H1 (cell line): ENCODE results near the gene AREG. TPM values are rescaled to one million over a fixed set of nuclear protein-coding genes. Genes with fewer than 3 reads are reported as not detected.

Source experiments
- CTCF ChIA-PET: fragments of 300-600 bp; sonication (Branson Sonifier 250); formaldehyde crosslinking; loops from one replicate; lab custom pipeline; 2021; ENCODE audit not compliant: partially characterized antibody; lab: Charles Lee
- POLR2A ChIA-PET: fragments of 300-600 bp; sonication (Branson Sonifier 250); formaldehyde crosslinking; loops from one replicate; lab custom pipeline; 2021; ENCODE audit warnings: inconsistent platforms; ENCODE audit not compliant: partially characterized antibody; lab: Charles Lee
- DNase-seq, 2 experiments: peaks; one replicate each; pipeline versions ENCODE4 v3.0.0 to v3.0.0-alpha.2; 2010 to 2022; ENCODE audit warnings: low spot score in 2 of 2, low read depth in 1 of 2, mixed read lengths in 1 of 2
- FAIRE-seq: peaks from 2 replicates; lab custom pipeline; 2011; peaks lifted over from hg19 to GRCh38; lab: Jason Lieb, UNC
- H2AFZ ChIP-seq: 2 replicates; pipeline ENCODE4 v1.8.1; 2012; ENCODE audit warnings: low read length, inconsistent platforms
- H2AK5ac ChIP-seq: 2 replicates; pipeline ENCODE4 v1.6.1; 2013; ENCODE audit warnings: low read depth, low read length
- H2BK120ac ChIP-seq: replicated peaks from 2 replicates; pipeline ENCODE3; 2013; ENCODE audit warnings: low read depth, low read length, inconsistent platforms
- H2BK12ac ChIP-seq: 2 replicates; pipeline ENCODE4 v1.6.1; 2013; ENCODE audit warnings: low read depth, low read length
- H2BK15ac ChIP-seq: 2 replicates; pipeline ENCODE4 v1.6.1; 2013; ENCODE audit warnings: low read length
- H2BK20ac ChIP-seq: 2 replicates; pipeline ENCODE4 v1.6.1; 2013; ENCODE audit warnings: low read length
- H2BK5ac ChIP-seq: 2 replicates; pipeline ENCODE4 v1.6.1; 2013; ENCODE audit warnings: low read depth, low read length
- H3K14ac ChIP-seq: 2 replicates; pipeline ENCODE4 v1.6.1; 2013; ENCODE audit warnings: inconsistent platforms; ENCODE audit not compliant: insufficient read length
- H3K18ac ChIP-seq: 2 replicates; pipeline ENCODE4 v1.6.1; 2013; ENCODE audit warnings: low read length; ENCODE audit errors: extremely low read depth
- H3K23ac ChIP-seq: 2 replicates; pipeline ENCODE4 v1.6.1; 2013; ENCODE audit warnings: inconsistent platforms; ENCODE audit not compliant: insufficient read length
- H3K23me2 ChIP-seq: 2 replicates; pipeline ENCODE4 v1.6.1; 2013; ENCODE audit warnings: low read depth, low read length
- H3K27ac ChIP-seq: 2 replicates; pipeline ENCODE4 v1.6.1; 2011; ENCODE audit warnings: low read depth, low read length, inconsistent platforms
- H3K27me3 ChIP-seq, 4 experiments: replicated peaks in 1 of 4; 1 replicate in 1 of 4; 2 replicates in 3 of 4; pipeline versions ENCODE4 v1.6.1 to v1.8.1; 2011 to 2013; ENCODE audit warnings: low read length in 3 of 4, mild to moderate bottlenecking in 3 of 4, inconsistent platforms in 2 of 4, mixed read lengths in 2 of 4, moderate library complexity in 1 of 4; ENCODE audit not compliant: control insufficient read depth in 3 of 4, insufficient read depth in 3 of 4; ENCODE audit errors: extremely low read depth in 1 of 4
- H3K36me3 ChIP-seq, 4 experiments: 2 replicates each; pipeline versions ENCODE4 v1.6.1 to v1.8.1; 2011 to 2013; ENCODE audit warnings: mild to moderate bottlenecking in 4 of 4, low read length in 3 of 4, moderate library complexity in 2 of 4, control low read depth in 1 of 4, inconsistent platforms in 1 of 4; ENCODE audit not compliant: insufficient read depth in 4 of 4, control insufficient read depth in 2 of 4
- H3K4ac ChIP-seq: replicated peaks from 2 replicates; pipeline ENCODE3; 2013; ENCODE audit warnings: low read length, low read depth, mixed read lengths, inconsistent platforms; ENCODE audit not compliant: insufficient read length
- H3K4me1 ChIP-seq, 4 experiments: replicated peaks in 1 of 4; 1 replicate in 1 of 4; 2 replicates in 3 of 4; pipeline versions ENCODE4 v1.6.1 to v1.8.1; 2011 to 2013; ENCODE audit warnings: low read length in 3 of 4, inconsistent platforms in 2 of 4, mixed read lengths in 1 of 4; ENCODE audit not compliant: insufficient read depth in 4 of 4, control insufficient read depth in 3 of 4
- H3K4me2 ChIP-seq, 2 experiments: 2 replicates each; pipeline versions ENCODE4 v1.6.1 to v1.8.1; 2011 to 2013; ENCODE audit warnings: low read depth in 2 of 2, low read length in 2 of 2, control low read depth in 1 of 2, inconsistent platforms in 1 of 2, mild to moderate bottlenecking in 1 of 2; ENCODE audit not compliant: insufficient read depth in 1 of 2
- H3K4me3 ChIP-seq, 4 experiments: fragments of 200-600, 300-600 bp in 1 of 4; sonication (generic), shearing (Covaris generic), sonication (Bioruptor Twin) in 1 of 4; 2 replicates each; pipeline versions ENCODE4 v1.5.1 to v1.8.1; 2011 to 2016; ENCODE audit warnings: low read length in 4 of 4, low read depth in 3 of 4, control low read depth in 2 of 4, inconsistent platforms in 2 of 4, mild to moderate bottlenecking in 2 of 4, mixed read lengths in 1 of 4, moderate library complexity in 1 of 4; ENCODE audit not compliant: insufficient read depth in 2 of 4; ENCODE audit errors: extremely low read depth in 1 of 4
- H3K56ac ChIP-seq: replicated peaks from 2 replicates; pipeline ENCODE3; 2013; ENCODE audit warnings: low read depth, mild to moderate bottlenecking, mixed read lengths, low read length, inconsistent platforms; ENCODE audit not compliant: insufficient read length
- H3K79me1 ChIP-seq: 2 replicates; pipeline ENCODE4 v1.6.1; 2013; ENCODE audit warnings: low read depth, low read length, control low read depth
- H3K79me2 ChIP-seq, 2 experiments: 2 replicates each; pipeline versions ENCODE4 v1.6.1 to v1.8.1; 2012 to 2013; ENCODE audit warnings: low read length in 2 of 2, mild to moderate bottlenecking in 2 of 2, inconsistent platforms in 1 of 2; ENCODE audit not compliant: insufficient read depth in 2 of 2, control insufficient read depth in 1 of 2
- H3K9ac ChIP-seq, 4 experiments: replicated peaks in 1 of 4; 1 replicate in 1 of 4; 2 replicates in 3 of 4; pipeline versions ENCODE4 v1.6.1 to v1.8.1; 2011 to 2013; ENCODE audit warnings: low read depth in 3 of 4, low read length in 3 of 4, control low read depth in 2 of 4, mild to moderate bottlenecking in 2 of 4, moderate library complexity in 2 of 4, inconsistent platforms in 1 of 4; ENCODE audit errors: extremely low read depth in 1 of 4
- H3K9me3 ChIP-seq, 2 experiments: 2 replicates each; pipeline versions ENCODE4 v1.6.1 to v1.8.1; 2012 to 2013; ENCODE audit warnings: mild to moderate bottlenecking in 2 of 2, moderate library complexity in 2 of 2, control low read depth in 1 of 2, inconsistent platforms in 1 of 2, low read depth in 1 of 2, low read length in 1 of 2, mixed read lengths in 1 of 2; ENCODE audit not compliant: insufficient read depth in 2 of 2
- H4K20me1 ChIP-seq, 2 experiments: replicated peaks in 1 of 2; 2 replicates each; pipeline versions ENCODE3 to v1.8.1; 2011 to 2013; ENCODE audit warnings: inconsistent platforms in 2 of 2, low read length in 2 of 2, mild to moderate bottlenecking in 1 of 2; ENCODE audit not compliant: insufficient read depth in 2 of 2, control insufficient read depth in 1 of 2
- H4K5ac ChIP-seq: 2 replicates; pipeline ENCODE4 v1.6.1; 2013; ENCODE audit warnings: low read length, low read depth, mixed read lengths, inconsistent platforms; ENCODE audit not compliant: insufficient read length
- H4K8ac ChIP-seq: 2 replicates; pipeline ENCODE4 v1.8.0; 2013; ENCODE audit warnings: mild to moderate bottlenecking, moderate library complexity, low read length, inconsistent platforms; ENCODE audit not compliant: insufficient read depth; ENCODE audit errors: extremely low read depth
- H4K91ac ChIP-seq: replicated peaks from 2 replicates; pipeline ENCODE3; 2013; ENCODE audit warnings: low read length, mixed read lengths, inconsistent platforms; ENCODE audit not compliant: insufficient read length
- ATF3 ChIP-seq: IDR thresholded peaks from 2 replicates; pipeline ENCODE4 v1.6.1; 2011; ENCODE audit warnings: low read depth, mild to moderate bottlenecking, low read length; ENCODE audit not compliant: insufficient read depth
- GTF2F1 ChIP-seq: IDR thresholded peaks from 2 replicates; pipeline ENCODE4 v1.6.1; 2012; ENCODE audit warnings: low read depth, low read length, improper control_type of control experiment, borderline replicate concordance
- SIX5 ChIP-seq: IDR thresholded peaks from 2 replicates; pipeline ENCODE4 v1.6.1; 2011; ENCODE audit warnings: mild to moderate bottlenecking, low read depth, low read length
- WGBS, 2 experiments: shearing (Covaris generic) in 1 of 2; methylation state at CpG; one replicate each; pipeline versions ENCODE4 v1.1.6 to v1.1.7; 2013 to 2015; ENCODE audit warnings: low lambda C conversion rate in 2 of 2, mixed read lengths in 2 of 2, inconsistent platforms in 1 of 2, low coverage in 1 of 2, missing lambda C conversion rate in 1 of 2; ENCODE audit not compliant: insufficient replicate concordance in 2 of 2, insufficient coverage in 1 of 2, insufficient read length in 1 of 2; ENCODE audit errors: extremely low coverage in 1 of 2, missing lambda C conversion rate in 1 of 2; 5-methylcytosine and 5-hydroxymethylcytosine counted together
- polyA plus RNA-seq, 7 experiments: library from polyadenylated mRNA; depleted of rRNA in 3 of 7; stranded (reverse) in 5 of 7; unstranded in 2 of 7; fragments of >200 nt in 5 of 7; fragments of 200-250 nt in 2 of 7; gene quantifications; 1 replicate in 5 of 7; 2 replicates in 1 of 7; 4 replicates in 1 of 7; pipeline versions ENCODE4 v1.2.1 to v1.2.3, GENCODE V29; 2011 to 2013; ENCODE audit warnings: missing spikeins in 2 of 7, mixed read lengths in 2 of 7
- total RNA-seq: library from RNA; stranded (reverse); fragmentation: NEBNext Ultra II Directional; extraction: Animal tissue kit (Norgen Biotek cat#: 25700); gene quantifications from 2 replicates; pipeline ENCODE4 v1.2.1, GENCODE V29; 2021

Gene AREG
- total and polyA plus RNA-seq, 2 of the 8 experiments (the other 6 are each of a cell fraction or from before 2014, with no cell fraction given), result not detected

- Histone ChIP-seq H3K23me2 (peaks cover 8% of the 10 kb centered on the region; the same call in 1 of the 2 replicates), H3K27me3 (peaks cover 0 to 17% (median 7%) of the 10 kb centered on the region in 4 experiments; a peak in 6 of 7 replicates), H3K56ac (no peak overlapping the region), H3K9me3 (no peaks in the 10 kb centered on the region), H3K14ac (no peak overlapping the region), H3K18ac (no peak overlapping the region), H2AK5ac (no peak overlapping the region), H2BK5ac (no peak overlapping the region), H4K5ac (no peak overlapping the region), H4K8ac (no peak overlapping the region), H3K36me3 (no peaks in the 10 kb centered on the region), H3K4ac (no peak overlapping the region), H3K23ac (no peak overlapping the region), H2BK12ac (no peak overlapping the region), H3K4me2 (no peak overlapping the region), H3K9ac (no peak overlapping the region), H4K20me1 (no peaks in the 10 kb centered on the region), H2BK20ac (no peak overlapping the region), H4K91ac (no peak overlapping the region), H3K4me1 (peaks cover 0 to 2% (median 0%) of the 10 kb centered on the region in 4 experiments; a peak in 3 of 7 replicates), H3K27ac (no peak overlapping the region), H2AFZ (no peak overlapping the region), H3K79me2 (no peaks in the 10 kb centered on the region), H2BK15ac (no peak overlapping the region), H2BK120ac (no peak overlapping the region), H3K79me1 (no peaks in the 10 kb centered on the region), H3K4me3 (no peak overlapping the region)
- POLR2A ChIA-PET, result no interaction called here
- CTCF ChIA-PET, result interaction anchor here (0.7 to 1.0 kb wide), 2 partner anchors 15 to 83 kb away, joined by 3 read pairs; no protein-coding TSS in a partner anchor
- FAIRE-seq, result no peak
- WGBS, 2 experiments, result 94% methylated on average over 1 of the region's 1 CpG; no CpG with 5 or more reads in 1 of the 2 experiments
- DNase-seq, result no peak
- TF ChIP-seq GTF2F1 (no peak), SIX5 (no peak), ATF3 (no peak)
These were observed 2.0 kb downstream of the AREG start for GRCh38 chr4:74446896-74447295.
